Thoracic aorta (tissue), 2 donors: Measurements from ENCODE around the gene CYP26A1. TPM values are rescaled to one million over a fixed set of nuclear protein-coding genes. Genes with fewer than 3 reads are reported as not detected.

Source experiments
- ATAC-seq: fragments of 150-250 bp; one replicate; pipeline ENCODE4 v1.8.0; 2017; ENCODE audit warnings: low read depth; ENCODE audit not compliant: insufficient number of reproducible peaks, low FRiP score
- DNase-seq: peaks from one replicate; pipeline ENCODE4 v3.0.0-alpha.2; 2020; ENCODE audit warnings: low spot score
- H3K27ac ChIP-seq, 2 donors: fragments of 200-600 bp; sonication (generic); 1 replicate in 1 of 2; 2 replicates in 1 of 2; pipeline ENCODE4 v1.5.1; 2016; ENCODE audit warnings: mild to moderate bottlenecking in 2 of 2, moderate library complexity in 2 of 2
- H3K27me3 ChIP-seq: fragments of 200-600 bp; sonication (generic); replicated peaks from 2 replicates; pipeline ENCODE4 v1.6.0; 2016; ENCODE audit warnings: mild to moderate bottlenecking; ENCODE audit not compliant: insufficient read depth
- H3K36me3 ChIP-seq: fragments of 200-600 bp; sonication (generic); one replicate; pipeline ENCODE4 v1.5.1; 2016
- H3K4me1 ChIP-seq, 2 donors: fragments of 200-600 bp; sonication (generic); 1 replicate in 1 of 2; 2 replicates in 1 of 2; pipeline versions ENCODE4 v1.5.1 to v1.6.0; 2016; ENCODE audit warnings: low read depth in 2 of 2, mild to moderate bottlenecking in 1 of 2; ENCODE audit not compliant: control insufficient read depth in 1 of 2
- H3K4me3 ChIP-seq: fragments of 200-600 bp; sonication (generic); 2 replicates; pipeline ENCODE4 v1.5.1; 2016; ENCODE audit warnings: mild to moderate bottlenecking
- H3K9me3 ChIP-seq: fragments of 200-600 bp; sonication (generic); 2 replicates; pipeline ENCODE4 v1.5.1; 2016
- CTCF ChIP-seq: fragments of 200-600 bp; sonication (generic); IDR thresholded peaks from one replicate; pipeline ENCODE4 v1.5.1; 2019; ENCODE audit warnings: antibody characterized with exemption
- total RNA-seq, 2 donors: library from RNA; depleted of rRNA; stranded (reverse); fragments of >200 nt; gene quantifications; one replicate each; pipeline versions ENCODE4 v1.1.0 to v1.2.3, GENCODE V29; 2016

Gene CYP26A1
- total RNA-seq, 2 donors from 2014 or later = not detected

GRCh38 chr10:93054486-93054885, 19.2 kb upstream of the CYP26A1 start:
- Histone ChIP-seq H3K4me3 (no peak overlapping the region), H3K36me3 (no peaks in the 10 kb centered on the region), H3K4me1 (no peaks in the 10 kb centered on the region), H3K27ac (no peak overlapping the region), H3K9me3 (no peaks in the 10 kb centered on the region), H3K27me3 (no peaks in the 10 kb centered on the region)
- no peak for TF ChIP-seq CTCF
- ATAC-seq (no peak), DNase-seq (no peak)

GRCh38 chr10:93058139-93058538, 15.6 kb upstream of the CYP26A1 start:
- Histone ChIP-seq H3K9me3 (no peaks in the 10 kb centered on the region), H3K27ac (no peak overlapping the region), H3K36me3 (no peaks in the 10 kb centered on the region), H3K27me3 (no peaks in the 10 kb centered on the region), H3K4me3 (no peak overlapping the region), H3K4me1 (peaks cover 8 to 29% of the 10 kb centered on the region in 2 donors)
- TF ChIP-seq CTCF = no peak
- no peak for DNase-seq
- ATAC-seq = no peak

GRCh38 chr10:93059975-93060886, 13.5 kb upstream of the CYP26A1 start, which contains the start of gene CYP26C1:
Gene CYP26C1 (plus strand): TSS chr10:93060798. CDS start chr10:93061264, 466 bp downstream.
- peaks cover 8 to 33% of the 10 kb centered on the region in 2 donors for H3K4me1 ChIP-seq
- no peak for ATAC-seq
- no peaks in the 10 kb centered on the region for H3K36me3 ChIP-seq
- H3K4me3 ChIP-seq = no peak within 1 kb of the TSS
- no peak for DNase-seq
- no peak within 1 kb of the TSS for H3K27ac ChIP-seq
- H3K27me3 ChIP-seq = no peaks in the 10 kb centered on the region
- H3K9me3 ChIP-seq = no peaks in the 10 kb centered on the region
- no peak for TF ChIP-seq CTCF

GRCh38 chr10:93060887-93061593, 12.7 kb upstream of the CYP26A1 start:
- no peak for DNase-seq
- no peak for TF ChIP-seq CTCF
- no peak for ATAC-seq
- Histone ChIP-seq H3K4me3 (no peak overlapping the region), H3K9me3 (no peaks in the 10 kb centered on the region), H3K27ac (no peak overlapping the region), H3K36me3 (no peaks in the 10 kb centered on the region), H3K27me3 (no peaks in the 10 kb centered on the region), H3K4me1 (peaks cover 8 to 36% of the 10 kb centered on the region in 2 donors)
